Measurements from ENCODE around the gene TTC21B. TPM values are rescaled to one million over a fixed set of nuclear protein-coding genes. Genes with fewer than 3 reads are reported as not detected.

Gene TTC21B
- total and polyA plus RNA-seq, 10 of the 15 experiments (the other 5 are each of a cell fraction or from before 2014, with no cell fraction given), result 2.7 to 22.4 (median 11.3) TPM

GRCh38 chr2:165958313-165958960 lies 4.9 kb upstream of the TTC21B start:
- H3K4me3 ChIP-seq, result no peak overlapping the region
- ATAC-seq, result no peak
- no TSS peak for BruUV-seq (replicated peaks)
- no peak overlapping the region for H3K9ac ChIP-seq (ENCODE audit: control insufficient read depth, insufficient read depth, low read length)
- TF ChIP-seq SMAD1 (IDR thresholded peaks at IDR 0.05; ENCODE audit: low read depth, partially characterized antibody) (no peak), STAT1 (conservative IDR thresholded peaks at IDR 0.05) (no peak), MTA3 (IDR thresholded peaks at IDR 0.05; ENCODE audit: borderline replicate concordance, low read length) (no peak), MEF2B (IDR thresholded peaks at IDR 0.05; ENCODE audit: partially characterized antibody, poor library complexity, severe bottlenecking) (no peak), RB1 (IDR thresholded peaks at IDR 0.05; ENCODE audit: borderline replicate concordance) (no peak), SP1 (IDR thresholded peaks at IDR 0.05; ENCODE audit: low read depth, low read length) (no peak), TARDBP (IDR thresholded peaks at IDR 0.05; ENCODE audit: borderline replicate concordance) (no peak), HCFC1 (IDR thresholded peaks at IDR 0.05; ENCODE audit: low read length) (no peak), SIX5 (IDR thresholded peaks at IDR 0.05; ENCODE audit: low read depth, low read length, severe bottlenecking) (no peak), SMC3 (IDR thresholded peaks at IDR 0.05; ENCODE audit: borderline replicate concordance, low read length) (no peak), BHLHE40 (IDR thresholded peaks at IDR 0.05; ENCODE audit: borderline replicate concordance in 1 of 2, low read depth in 2 of 2, low read length in 1 of 2) (no peak), ZSCAN29 (IDR thresholded peaks at IDR 0.05) (no peak), SUPT20H (IDR thresholded peaks at IDR 0.05; ENCODE audit: borderline replicate concordance, control insufficient read depth, low read depth, low read length) (no peak)
- TF ChIP-seq, protein P1, sequence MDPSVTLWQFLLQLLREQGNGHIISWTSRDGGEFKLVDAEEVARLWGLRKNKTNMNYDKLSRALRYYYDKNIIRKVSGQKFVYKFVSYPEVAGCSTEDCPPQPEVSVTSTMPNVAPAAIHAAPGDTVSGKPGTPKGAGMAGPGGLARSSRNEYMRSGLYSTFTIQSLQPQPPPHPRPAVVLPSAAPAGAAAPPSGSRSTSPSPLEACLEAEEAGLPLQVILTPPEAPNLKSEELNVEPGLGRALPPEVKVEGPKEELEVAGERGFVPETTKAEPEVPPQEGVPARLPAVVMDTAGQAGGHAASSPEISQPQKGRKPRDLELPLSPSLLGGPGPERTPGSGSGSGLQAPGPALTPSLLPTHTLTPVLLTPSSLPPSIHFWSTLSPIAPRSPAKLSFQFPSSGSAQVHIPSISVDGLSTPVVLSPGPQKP (IDR thresholded peaks at IDR 0.05; ENCODE audit: low read depth, low read length), result no peak
- TF ChIP-seq, protein P2, sequence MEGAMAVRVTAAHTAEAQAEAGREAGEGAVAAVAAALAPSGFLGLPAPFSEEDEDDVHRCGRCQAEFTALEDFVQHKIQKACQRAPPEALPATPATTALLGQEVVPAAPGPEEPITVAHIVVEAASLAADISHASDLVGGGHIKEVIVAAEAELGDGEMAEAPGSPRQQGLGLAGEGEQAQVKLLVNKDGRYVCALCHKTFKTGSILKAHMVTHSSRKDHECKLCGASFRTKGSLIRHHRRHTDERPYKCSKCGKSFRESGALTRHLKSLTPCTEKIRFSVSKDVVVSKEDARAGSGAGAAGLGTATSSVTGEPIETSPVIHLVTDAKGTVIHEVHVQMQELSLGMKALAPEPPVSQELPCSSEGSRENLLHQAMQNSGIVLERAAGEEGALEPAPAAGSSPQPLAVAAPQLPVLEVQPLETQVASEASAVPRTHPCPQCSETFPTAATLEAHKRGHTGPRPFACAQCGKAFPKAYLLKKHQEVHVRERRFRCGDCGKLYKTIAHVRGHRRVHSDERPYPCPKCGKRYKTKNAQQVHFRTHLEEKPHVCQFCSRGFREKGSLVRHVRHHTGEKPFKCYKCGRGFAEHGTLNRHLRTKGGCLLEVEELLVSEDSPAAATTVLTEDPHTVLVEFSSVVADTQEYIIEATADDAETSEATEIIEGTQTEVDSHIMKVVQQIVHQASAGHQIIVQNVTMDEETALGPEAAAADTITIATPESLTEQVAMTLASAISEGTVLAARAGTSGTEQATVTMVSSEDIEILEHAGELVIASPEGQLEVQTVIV (IDR thresholded peaks at IDR 0.05; ENCODE audit: borderline replicate concordance, partially characterized antibody), result no peak
- TF ChIP-seq, protein P3, sequence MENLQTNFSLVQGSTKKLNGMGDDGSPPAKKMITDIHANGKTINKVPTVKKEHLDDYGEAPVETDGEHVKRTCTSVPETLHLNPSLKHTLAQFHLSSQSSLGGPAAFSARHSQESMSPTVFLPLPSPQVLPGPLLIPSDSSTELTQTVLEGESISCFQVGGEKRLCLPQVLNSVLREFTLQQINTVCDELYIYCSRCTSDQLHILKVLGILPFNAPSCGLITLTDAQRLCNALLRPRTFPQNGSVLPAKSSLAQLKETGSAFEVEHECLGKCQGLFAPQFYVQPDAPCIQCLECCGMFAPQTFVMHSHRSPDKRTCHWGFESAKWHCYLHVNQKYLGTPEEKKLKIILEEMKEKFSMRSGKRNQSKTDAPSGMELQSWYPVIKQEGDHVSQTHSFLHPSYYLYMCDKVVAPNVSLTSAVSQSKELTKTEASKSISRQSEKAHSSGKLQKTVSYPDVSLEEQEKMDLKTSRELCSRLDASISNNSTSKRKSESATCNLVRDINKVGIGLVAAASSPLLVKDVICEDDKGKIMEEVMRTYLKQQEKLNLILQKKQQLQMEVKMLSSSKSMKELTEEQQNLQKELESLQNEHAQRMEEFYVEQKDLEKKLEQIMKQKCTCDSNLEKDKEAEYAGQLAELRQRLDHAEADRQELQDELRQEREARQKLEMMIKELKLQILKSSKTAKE (IDR thresholded peaks at IDR 0.05; ENCODE audit: low read depth, poor library complexity, severe bottlenecking), result no peak
- SMC1A ChIA-PET (ENCODE audit: uncharacterized antibody, unreplicated experiment), result interaction anchor here (0.7 kb wide), 1 partner anchor 557 kb away, joined by 3 read pairs; no protein-coding TSS in a partner anchor
- POLR2A ChIA-PET, result no interaction called here
- H2AFZ ChIP-seq (ENCODE audit: control insufficient read depth, low read depth, low read length), result no peak overlapping the region
- no peak overlapping the region for H3K27ac ChIP-seq (ENCODE audit: control insufficient read depth, insufficient read depth)
- H3K9me3 ChIP-seq (replicated peaks; ENCODE audit: control insufficient read depth, insufficient read depth, low read length), result no peaks in the 10 kb centered on the region
- 32% methylated on average over 3 of the region's 3 CpGs for WGBS (ENCODE audit: insufficient coverage, insufficient replicate concordance, low lambda C conversion rate, missing lambda C conversion rate)
- H3K4me1 ChIP-seq (ENCODE audit: control insufficient read depth, insufficient read depth, low read length), result no peaks in the 10 kb centered on the region; the same call in 1 of the 2 replicates
- no peaks in the 10 kb centered on the region for H4K20me1 ChIP-seq (ENCODE audit: control insufficient read depth, insufficient read depth)
- no peaks in the 10 kb centered on the region; the same call in 1 of the 2 replicates for H3K79me2 ChIP-seq (ENCODE audit: control insufficient read depth, insufficient read depth, low read length)
- no peak for DNase-seq (ENCODE audit: low read depth, low spot score)
- in situ Hi-C loops (cut with MboI) (no loop called here), intact Hi-C loops (cut with micrococcal nuclease; ENCODE audit: unreplicated experiment) (no loop called here)
- FAIRE-seq, result no peak
- H3K36me3 ChIP-seq (ENCODE audit: control insufficient read depth in 2 of 2, insufficient read depth in 2 of 2, low read length in 1 of 2), result no peaks in the 10 kb centered on the region
- H3K4me2 ChIP-seq (ENCODE audit: control insufficient read depth, insufficient read depth), result no peak overlapping the region
- CTCF ChIA-PET, result no interaction called here
- RAD21 ChIA-PET (ENCODE audit: unreplicated experiment), result no interaction called here
- no peaks in the 10 kb centered on the region for H3K27me3 ChIP-seq (replicated peaks in 1 of 2; ENCODE audit: control insufficient read depth in 2 of 2, insufficient read depth in 2 of 2, low read length in 1 of 2)

Measured in GM12878 (cell line).